Activated gamma-delta T cell (primary cell): ENCODE data around the gene CCDC171.

Experiments
- DNase-seq: peaks from one replicate; lab custom pipeline; 2025; lab: John Stamatoyannopoulos, UW

Gene CCDC171

GRCh38 chr9:15882328-15882727 is 329.5 kb downstream of the CCDC171 start:
- no peak for DNase-seq

GRCh38 chr9:15882883-15883282 is 330.0 kb downstream of the CCDC171 start:
- DNase-seq: no peak

GRCh38 chr9:15885464-15885863 is 332.6 kb downstream of the CCDC171 start:
- DNase-seq: no peak

- no peak for DNase-seq
Observed at GRCh38 chr9:15889555-15889954, 336.7 kb downstream of the CCDC171 start.

GRCh38 chr9:15901572-15901971 is 348.7 kb downstream of the CCDC171 start:
- no peak for DNase-seq

GRCh38 chr9:15909297-15909696 is 356.5 kb downstream of the CCDC171 start:
- no peak for DNase-seq

- DNase-seq: no peak
Observed at GRCh38 chr9:15915711-15916110, 362.9 kb downstream of the CCDC171 start.

- DNase-seq: no peak
Observed at GRCh38 chr9:15927161-15927560, 374.3 kb downstream of the CCDC171 start.

GRCh38 chr9:15935661-15936305 is 382.9 kb downstream of the CCDC171 start:
- no peak for DNase-seq

GRCh38 chr9:15936306-15936921 is 383.6 kb downstream of the CCDC171 start:
- no peak for DNase-seq

- DNase-seq: no peak
Observed at GRCh38 chr9:15942831-15943424, 390.1 kb downstream of the CCDC171 start.

- DNase-seq: no peak
Observed at GRCh38 chr9:15944341-15944740, 391.5 kb downstream of the CCDC171 start.

GRCh38 chr9:15959663-15960062 is 406.8 kb downstream of the CCDC171 start:
- no peak for DNase-seq

- DNase-seq: no peak
Observed at GRCh38 chr9:15961217-15961616, 408.4 kb downstream of the CCDC171 start.

GRCh38 chr9:15965246-15965745 is 412.5 kb downstream of the CCDC171 start:
- DNase-seq: no peak

GRCh38 chr9:15966471-15966870 is 413.6 kb downstream of the CCDC171 start:
- DNase-seq: no peak

- no peak for DNase-seq
Observed at GRCh38 chr9:15967068-15967467, 414.2 kb downstream of the CCDC171 start.

GRCh38 chr9:15972760-15973159 is 419.9 kb downstream of the CCDC171 start:
- DNase-seq: no peak

- no peak for DNase-seq
Observed at GRCh38 chr9:15975101-15975778, 422.4 kb downstream of the CCDC171 start.

- no peak for DNase-seq
Observed at GRCh38 chr9:15977438-15977837, 424.6 kb downstream of the CCDC171 start.

GRCh38 chr9:15982182-15982581 is 429.3 kb downstream of the CCDC171 start:
- no peak for DNase-seq

- no peak for DNase-seq
Observed at GRCh38 chr9:15999422-16000339, 446.8 kb downstream of the CCDC171 start.
